ENCODE data around the gene ATP5ME.

GRCh38 chr4:653080-653821 is 20.8 kb downstream of the ATP5ME start:
- TF ChIP-seq TCF12 (IDR thresholded peaks at IDR 0.05; ENCODE audit: low read depth) = no peak
- TF ChIP-seq USF1 (IDR thresholded peaks at IDR 0.05) = no peak
- TF ChIP-seq RAD21 (IDR thresholded peaks at IDR 0.05; ENCODE audit: low read depth) = no peak
- TF ChIP-seq MAX (IDR thresholded peaks at IDR 0.05) = no peak
- TF ChIP-seq TAF1 (IDR thresholded peaks at IDR 0.05; ENCODE audit: low read depth) = no peak
- TF ChIP-seq CEBPB (IDR thresholded peaks at IDR 0.05) = no peak
- TF ChIP-seq EP300 (IDR thresholded peaks at IDR 0.05; ENCODE audit: borderline replicate concordance) = no peak
- TF ChIP-seq EGR1 (IDR thresholded peaks at IDR 0.05) = no peak
- no peak for TF ChIP-seq YY1 (IDR thresholded peaks at IDR 0.05; ENCODE audit: low read depth)
- TF ChIP-seq CREB1 (IDR thresholded peaks at IDR 0.05; ENCODE audit: low read depth) = no peak

Measured in Ishikawa (cell line).